NCI-H345 treated with DMSO at 0.1 percent for 48 hours (cell line): ENCODE data around the gene HOXB4.

Experiments used
- DNase-seq: peaks from one replicate; lab custom pipeline; 2025; ENCODE audit not compliant: unreplicated experiment; lab: John Stamatoyannopoulos, UW

HOXB4 gene

GRCh38 chr17:48549914-48550501 is 28.1 kb downstream of the HOXB4 start:
- DNase-seq, result no peak

- DNase-seq, result no peak
These were observed 28.9 kb downstream of the HOXB4 start for GRCh38 chr17:48549281-48549630.

- DNase-seq, result no peak
These were observed 29.4 kb downstream of the HOXB4 start for GRCh38 chr17:48548523-48549280.

- peak; percentile 40 for DNase-seq
These were observed 30.2 kb downstream of the HOXB4 start for GRCh38 chr17:48547808-48548522.

- peak; percentile 57 for DNase-seq
These were observed 31.0 kb downstream of the HOXB4 start for GRCh38 chr17:48546924-48547807.

GRCh38 chr17:48546137-48546923 is 31.8 kb downstream of the HOXB4 start:
- DNase-seq, result no peak

GRCh38 chr17:48545539-48545938 is 32.6 kb downstream of the HOXB4 start:
- no peak for DNase-seq

- DNase-seq, result peak; percentile 46
These were observed 33.2 kb downstream of the HOXB4 start, which contains the start of gene HOXB2 for GRCh38 chr17:48545022-48545375. Gene HOXB2 (minus strand): TSS chr17:48545109. CDS start chr17:48544911, 198 bp downstream.

GRCh38 chr17:48544349-48545021 is 33.7 kb downstream of the HOXB4 start:
- no peak for DNase-seq

GRCh38 chr17:48543854-48544348 is 34.2 kb downstream of the HOXB4 start:
- DNase-seq, result no peak

- DNase-seq, result no peak
These were observed 34.9 kb downstream of the HOXB4 start for GRCh38 chr17:48543107-48543853.

GRCh38 chr17:48542698-48543106 is 35.4 kb downstream of the HOXB4 start:
- DNase-seq, result no peak

GRCh38 chr17:48542114-48542656 is 36.0 kb downstream of the HOXB4 start:
- DNase-seq, result no peak

GRCh38 chr17:48541577-48542113 is 36.5 kb downstream of the HOXB4 start:
- DNase-seq, result peak; percentile 46

GRCh38 chr17:48541036-48541576 is 37.0 kb downstream of the HOXB4 start:
- no peak for DNase-seq

GRCh38 chr17:48540213-48540612 is 37.9 kb downstream of the HOXB4 start:
- DNase-seq, result no peak

- no peak for DNase-seq
These were observed 39.0 kb downstream of the HOXB4 start for GRCh38 chr17:48539177-48539576.

GRCh38 chr17:48537316-48537715 is 40.8 kb downstream of the HOXB4 start:
- no peak for DNase-seq
